Frontal cortex (tissue), 4 donors: ENCODE data around the gene PTPRD. TPM values are rescaled to one million over a fixed set of nuclear protein-coding genes. Genes with fewer than 3 reads are reported as not detected.
"Not testable (repeated sequence)": the region's sequence is repeated elsewhere in the genome, so short reads cannot be mapped to it uniquely, and the experiment has no call there.

ENCODE experiments used
- DNase-seq, 2 donors: peaks; one replicate each; pipeline ENCODE4 v3.0.0; 2012; ENCODE audit warnings: low spot score in 2 of 2
- FAIRE-seq: peaks from 2 replicates; lab custom pipeline; 2012; peaks lifted over from hg19 to GRCh38; lab: Jason Lieb, UNC
- total RNA-seq: library from RNA; depleted of rRNA; stranded (reverse); fragments of >200 nt; gene quantifications from one replicate; pipeline ENCODE4 v1.2.3, GENCODE V29; 2014
- donor health status: control.
- donor health status: control.
- donor health status: control.

The PTPRD gene
- total RNA-seq, 1 donor from 2014 or later: 191 TPM

- FAIRE-seq (no peak), DNase-seq (no peak)
These were observed 1442.2 kb downstream of the PTPRD start for GRCh38 chr9:9170439-9171134.

- DNase-seq: no peak
- FAIRE-seq: no peak
These were observed 1470.8 kb downstream of the PTPRD start for GRCh38 chr9:9142001-9142400.

DNA sequence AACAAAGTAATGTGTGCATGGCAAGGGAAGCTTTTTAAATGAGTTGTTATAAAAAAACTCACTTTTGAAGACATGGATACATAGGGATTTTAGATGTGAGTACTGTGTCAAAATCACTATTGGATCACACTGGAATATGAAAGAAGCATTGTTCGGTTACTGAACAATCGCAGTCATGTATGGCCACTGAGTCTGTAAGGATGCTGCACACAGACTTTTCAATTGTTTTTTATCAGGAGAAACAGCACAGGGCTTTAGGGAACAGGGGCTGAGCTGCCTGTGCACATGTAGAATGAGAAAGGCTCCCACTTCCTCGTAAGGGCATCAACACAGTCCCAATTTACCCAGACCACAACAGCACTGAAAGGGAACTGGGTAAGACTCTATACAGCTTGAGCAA lies 1479.3 kb downstream of the PTPRD start:
- DNase-seq: peak in 1 of 2 donors; percentile 2

GRCh38 chr9:9124616-9125015 lies 1488.2 kb downstream of the PTPRD start:
- no peak for DNase-seq
- FAIRE-seq: no peak

More for the DNA sequence above, 1479.3 kb downstream of the PTPRD start:
- FAIRE-seq: peak; percentile 77

DNA sequence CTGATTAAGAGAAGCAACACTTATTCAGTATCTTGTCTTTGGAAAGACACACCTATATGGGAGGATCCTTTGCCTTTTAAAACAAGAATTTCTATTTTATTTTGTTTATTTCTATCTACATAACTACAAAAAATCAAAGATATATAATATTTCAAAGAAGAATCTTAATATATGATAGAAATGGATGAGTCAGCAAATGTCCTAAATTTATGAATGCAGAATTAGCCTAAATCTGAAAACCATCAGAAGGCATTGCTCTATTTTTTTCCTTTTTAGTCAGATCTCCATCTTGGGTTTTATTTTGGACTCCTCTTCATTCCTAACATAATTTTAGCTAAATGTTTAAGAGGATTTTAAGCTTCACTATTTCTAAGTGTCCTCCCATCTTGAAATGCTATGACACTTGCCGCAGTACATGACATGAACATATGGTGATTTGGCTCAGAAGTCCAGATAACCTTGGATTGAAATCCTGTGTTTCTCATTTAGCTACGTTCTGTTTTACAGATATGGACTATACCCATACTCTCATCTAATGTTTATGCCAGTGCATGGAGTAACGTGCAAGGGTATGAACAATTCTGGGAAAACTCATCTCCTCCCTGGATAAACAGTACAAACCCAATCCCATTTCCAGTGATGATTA lies 1490.4 kb downstream of the PTPRD start:
- DNase-seq (no peak), FAIRE-seq (no peak)

DNA sequence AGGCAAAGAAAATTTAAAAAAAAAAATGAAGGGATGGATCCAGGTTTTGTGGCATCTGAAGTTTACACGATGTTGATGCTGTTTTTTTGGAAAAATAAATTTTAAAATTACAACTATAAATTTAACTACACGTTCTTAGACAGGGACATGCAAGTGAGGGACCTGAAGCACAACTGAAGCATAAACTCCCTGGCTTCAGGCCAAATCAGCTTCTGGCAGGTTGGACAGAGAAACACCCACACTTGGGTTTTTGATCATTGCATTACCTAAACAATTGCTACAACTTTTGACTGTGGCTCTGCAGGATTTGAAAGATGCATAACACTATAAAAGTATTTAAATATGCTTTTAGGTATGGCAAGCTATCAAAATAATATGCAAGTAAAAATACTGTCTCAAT lies 1494.9 kb downstream of the PTPRD start:
- no peak for DNase-seq
- FAIRE-seq: no peak

DNA sequence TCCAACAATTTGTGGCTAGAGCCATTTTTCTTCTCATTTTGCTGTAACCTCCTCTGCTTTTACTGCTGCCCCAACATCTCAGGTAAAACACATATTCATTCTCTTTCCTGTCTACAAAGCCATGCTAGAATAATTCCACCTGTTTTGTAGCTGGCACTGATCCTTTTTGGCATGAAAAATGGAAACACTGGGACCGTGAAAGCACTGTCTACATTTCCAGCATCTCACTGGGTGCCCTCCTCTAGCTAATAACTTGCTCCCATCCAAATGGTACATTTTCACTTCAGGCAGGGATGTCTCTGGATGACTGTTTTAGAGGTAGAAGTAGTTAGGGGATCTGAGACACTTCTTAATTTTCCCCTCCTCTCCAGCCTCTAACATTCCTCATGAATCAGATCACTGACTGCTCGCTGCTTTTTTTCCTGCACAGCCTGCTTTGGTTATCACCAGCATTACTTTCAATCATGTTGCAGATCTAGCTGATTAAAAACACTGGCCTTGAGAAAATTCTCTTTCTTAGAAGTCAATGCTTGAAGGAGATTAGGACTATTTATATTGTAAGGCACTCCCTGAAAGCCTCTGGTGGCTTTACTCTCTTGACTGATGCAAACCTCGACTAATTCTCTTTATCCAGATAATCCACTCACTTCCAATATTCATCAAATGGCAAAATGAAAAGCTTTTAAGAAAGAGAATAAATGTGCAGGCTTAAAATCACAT lies 1500.6 kb downstream of the PTPRD start:
- no peak for FAIRE-seq
- DNase-seq: no peak

DNA sequence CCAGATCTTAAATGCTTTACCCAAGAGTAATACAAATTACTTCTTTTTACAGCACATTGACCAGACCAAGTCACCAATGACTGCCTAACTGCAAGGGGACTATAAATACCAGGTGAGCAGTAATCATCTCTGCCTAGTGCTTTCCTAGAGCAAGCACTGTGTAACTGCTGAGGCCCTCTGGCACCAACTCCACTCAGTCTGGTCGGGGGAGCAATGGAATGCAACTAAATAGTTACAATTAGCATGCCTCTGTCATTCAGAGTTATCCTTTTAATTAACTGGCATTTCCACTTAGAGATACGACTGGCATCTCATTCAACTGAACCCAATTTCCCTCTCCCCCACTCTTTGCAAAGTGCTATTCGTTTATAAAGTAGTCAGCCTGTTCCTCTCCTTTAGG lies 1504.2 kb downstream of the PTPRD start:
- DNase-seq: no peak

GRCh38 chr9:9102295-9102694 lies 1510.5 kb downstream of the PTPRD start:
- no peak for FAIRE-seq
- no peak for DNase-seq

More for the DNA sequence above, 1504.2 kb downstream of the PTPRD start:
- no peak for FAIRE-seq

- DNase-seq (no peak), FAIRE-seq (no peak)
These were observed 1512.7 kb downstream of the PTPRD start for GRCh38 chr9:9100070-9100469.

GRCh38 chr9:9099646-9100045 lies 1513.2 kb downstream of the PTPRD start:
- DNase-seq: no peak
- no peak for FAIRE-seq

DNA sequence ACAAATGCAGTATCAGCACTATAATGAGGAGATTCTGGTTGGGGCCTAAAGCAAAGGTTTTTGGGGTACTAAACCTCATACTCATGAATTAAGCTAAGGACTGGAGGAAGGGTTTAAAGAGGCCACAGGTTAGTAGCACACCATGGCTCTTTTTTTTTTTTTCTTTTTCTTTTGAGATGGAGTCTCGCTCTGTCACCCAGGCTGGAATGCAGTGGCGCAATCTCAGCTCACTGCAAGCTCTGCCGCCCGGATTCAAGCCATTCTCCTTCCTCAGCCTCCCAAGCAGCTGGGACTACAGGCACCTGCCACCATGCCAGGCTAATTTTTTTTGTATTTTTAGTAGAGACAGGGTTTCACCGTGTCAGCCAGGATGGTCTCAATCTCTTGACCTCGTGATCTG lies 1515.5 kb downstream of the PTPRD start:
- DNase-seq, FAIRE-seq: not testable (repeated sequence)

DNA sequence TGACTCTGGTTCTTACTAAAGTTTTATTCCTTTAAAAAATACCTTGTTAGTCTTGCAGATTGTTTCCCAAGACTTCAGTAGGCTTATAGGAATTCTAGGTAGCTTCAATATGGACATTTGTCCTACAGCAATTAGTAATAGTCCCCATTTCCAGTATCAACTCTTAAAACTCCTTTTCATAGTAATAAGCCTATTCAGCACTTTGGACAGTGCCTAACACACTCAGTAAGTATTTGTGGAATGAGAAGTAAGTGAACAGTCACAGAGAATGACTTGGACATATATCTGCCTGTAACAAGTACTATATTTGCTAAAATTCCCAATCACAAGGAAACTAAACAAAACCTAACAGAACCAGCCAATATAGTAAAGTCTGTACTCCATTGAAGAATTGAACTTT lies 1521.4 kb downstream of the PTPRD start:
- no peak for FAIRE-seq
- DNase-seq: no peak

GRCh38 chr9:9079473-9079872 lies 1533.3 kb downstream of the PTPRD start:
- FAIRE-seq (no peak), DNase-seq (no peak)

DNA sequence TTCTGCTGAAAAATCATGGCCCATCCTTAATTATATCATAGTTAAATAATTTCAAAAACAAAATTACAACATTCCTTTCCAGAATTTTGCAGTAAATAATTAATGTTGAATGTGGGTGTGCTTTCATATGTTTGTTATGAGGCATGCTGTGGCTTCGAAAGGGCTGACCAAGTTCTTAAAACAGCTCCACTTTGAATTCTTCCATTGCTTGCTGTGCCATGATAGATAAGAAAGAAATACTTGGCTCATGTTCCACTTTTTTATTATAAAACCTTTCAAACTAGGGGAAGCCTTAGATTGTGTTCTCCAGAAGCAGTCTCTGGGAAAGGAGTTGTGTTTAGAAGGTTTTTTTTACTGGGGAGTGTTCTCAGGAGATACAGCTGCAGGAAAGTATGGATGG lies 1534.5 kb downstream of the PTPRD start:
- DNase-seq (no peak), FAIRE-seq (no peak)

GRCh38 chr9:9061627-9062026 lies 1551.2 kb downstream of the PTPRD start:
- FAIRE-seq: no peak
- no peak for DNase-seq

DNA sequence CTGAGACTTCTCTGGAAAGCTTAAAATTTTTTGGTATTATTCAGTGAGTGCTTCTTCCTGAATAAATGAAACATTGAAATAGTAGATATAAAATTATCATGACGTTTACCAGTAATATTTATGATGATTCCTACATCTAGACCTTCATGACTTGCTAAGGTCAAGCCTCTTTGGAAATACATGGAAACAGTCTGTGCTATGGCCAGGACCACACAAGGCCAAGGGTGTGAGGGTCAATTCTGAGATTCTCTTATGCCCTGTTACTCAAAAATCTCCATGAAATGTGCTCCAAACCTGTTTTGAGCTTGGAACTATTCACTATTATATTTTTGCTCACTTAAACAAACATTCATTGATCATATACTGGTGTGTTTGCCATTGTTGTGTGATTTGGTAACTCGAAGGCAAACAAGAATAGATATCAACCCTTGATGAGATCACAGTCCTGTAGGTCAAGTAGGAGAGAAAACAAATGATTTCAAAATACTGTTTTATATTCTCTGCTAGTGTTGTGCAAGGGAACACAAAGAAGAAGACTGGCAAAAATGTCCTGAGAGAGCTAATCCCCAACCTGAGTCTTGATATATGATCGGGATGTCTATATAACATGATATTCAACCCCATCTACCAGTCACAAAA lies 1558.3 kb downstream of the PTPRD start:
- FAIRE-seq (no peak), DNase-seq (no peak)

DNA sequence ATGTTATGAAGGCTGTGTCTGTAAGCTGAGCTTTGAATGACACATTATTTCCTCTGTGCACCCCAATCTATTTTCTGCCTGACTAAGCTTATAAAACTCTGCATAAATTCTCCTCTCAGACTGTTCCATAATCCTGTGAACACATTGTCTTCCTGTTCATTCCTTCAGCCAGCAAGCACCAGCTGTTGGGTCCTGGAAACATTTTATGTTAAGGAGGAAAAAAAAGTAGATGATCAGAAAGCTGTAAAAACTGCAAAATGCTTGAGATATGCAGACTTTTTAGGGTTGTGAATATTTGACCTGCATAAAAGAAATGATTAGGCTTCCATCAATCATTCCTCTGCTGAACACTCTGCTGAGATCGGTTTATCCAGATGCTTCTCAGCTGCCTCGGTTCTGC lies 1567.2 kb downstream of the PTPRD start:
- FAIRE-seq (no peak), DNase-seq (no peak)

- FAIRE-seq (no peak), DNase-seq (no peak)
These were observed 1567.7 kb downstream of the PTPRD start for GRCh38 chr9:9045072-9045471.

GRCh38 chr9:9043788-9044187 lies 1569.0 kb downstream of the PTPRD start:
- FAIRE-seq, DNase-seq: not testable (repeated sequence)

GRCh38 chr9:9041756-9042155 lies 1571.0 kb downstream of the PTPRD start:
- FAIRE-seq: no peak
- no peak for DNase-seq
